Tibial artery (tissue), 4 donors: ENCODE results near the gene SLC6A7.

Source experiments
- DNase-seq, 2 donors: peaks; one replicate each; pipeline ENCODE4 v3.0.0-alpha.2; 2019
- H3K27ac ChIP-seq, 2 donors: fragments of 200-600 bp; sonication (generic) in 1 of 2; 1 replicate in 1 of 2; 2 replicates in 1 of 2; pipeline ENCODE4 v1.5.1; 2018 to 2019; ENCODE audit warnings: mild to moderate bottlenecking in 1 of 2
- H3K27me3 ChIP-seq, 2 donors: fragments of 200-600 bp; sonication (generic) in 1 of 2; one replicate each; pipeline versions ENCODE4 v1.5.1 to v1.6.0; 2016 to 2019
- H3K36me3 ChIP-seq, 3 donors: fragments of 200-600 bp; sonication (generic) in 2 of 3; one replicate each; pipeline ENCODE4 v1.5.1; 2016 to 2019; ENCODE audit warnings: mild to moderate bottlenecking in 2 of 3
- H3K4me1 ChIP-seq, 4 donors: fragments of 200-600 bp; sonication (generic) in 2 of 4; 1 replicate in 3 of 4; 2 replicates in 1 of 4; pipeline ENCODE4 v1.5.1; 2016 to 2019
- H3K4me3 ChIP-seq, 2 donors: fragments of 200-600 bp; sonication (generic) in 1 of 2; 1 replicate in 1 of 2; 2 replicates in 1 of 2; pipeline ENCODE4 v1.5.1; 2018 to 2019; ENCODE audit warnings: mild to moderate bottlenecking in 2 of 2
- H3K9me3 ChIP-seq, 3 donors: fragments of 200-600 bp; sonication (generic) in 1 of 3; one replicate each; pipeline ENCODE4 v1.5.1; 2016 to 2019
- intact Hi-C: fragments of 100-400 bp; cut with DNase I; formaldehyde crosslinking; loops from one replicate; pipeline ENCODE4 v1.15.0; 2023; ENCODE audit warnings: low total_unique reads
- TF ChIP-seq, protein P1 (sequence below), 2 experiments: fragments of 200-600 bp in 1 of 2; fragments of 450-650 bp in 1 of 2; IDR thresholded peaks; one replicate each; pipeline ENCODE4 v1.5.1; 2017 to 2019; ENCODE audit warnings: antibody characterized with exemption in 2 of 2, mild to moderate bottlenecking in 1 of 2, moderate library complexity in 1 of 2

The SLC6A7 gene

DNA sequence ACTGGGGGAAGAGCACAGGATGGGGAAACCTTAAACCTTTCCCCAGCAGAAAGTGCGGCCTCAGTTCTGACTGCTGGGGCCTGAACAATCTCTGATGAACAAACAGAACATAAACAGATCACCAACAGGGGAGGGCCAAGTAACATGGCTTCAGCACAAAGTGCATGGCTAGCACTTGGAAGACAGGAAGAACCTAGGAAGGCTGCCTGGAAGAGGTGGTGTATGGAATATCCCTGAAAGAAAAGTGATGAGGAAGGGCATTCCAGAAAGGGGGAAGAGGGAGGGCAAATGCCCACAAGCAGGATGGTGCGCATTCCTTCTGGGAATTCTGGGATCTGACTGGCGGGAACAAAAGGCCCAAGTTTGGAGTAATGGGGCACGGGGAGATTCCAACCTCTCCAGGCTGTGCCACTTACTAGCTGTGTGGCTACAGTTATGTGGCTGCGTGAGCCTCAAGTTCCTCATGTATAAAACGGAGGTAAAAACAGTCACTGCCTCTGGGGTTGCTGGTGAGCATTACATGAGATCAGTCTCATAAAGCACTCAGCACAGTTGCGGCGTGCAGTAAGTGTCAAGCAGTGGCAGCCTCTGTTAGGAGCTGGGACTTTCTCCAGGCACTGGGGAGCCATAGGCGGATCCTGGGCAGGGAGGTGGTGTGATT is 35.8 kb upstream of the SLC6A7 start:
- intact Hi-C loops: no loop called here
- H3K27me3 ChIP-seq: no peaks in the 10 kb centered on the region
- H3K9me3 ChIP-seq: no peaks in the 10 kb centered on the region
- TF ChIP-seq, protein P1, sequence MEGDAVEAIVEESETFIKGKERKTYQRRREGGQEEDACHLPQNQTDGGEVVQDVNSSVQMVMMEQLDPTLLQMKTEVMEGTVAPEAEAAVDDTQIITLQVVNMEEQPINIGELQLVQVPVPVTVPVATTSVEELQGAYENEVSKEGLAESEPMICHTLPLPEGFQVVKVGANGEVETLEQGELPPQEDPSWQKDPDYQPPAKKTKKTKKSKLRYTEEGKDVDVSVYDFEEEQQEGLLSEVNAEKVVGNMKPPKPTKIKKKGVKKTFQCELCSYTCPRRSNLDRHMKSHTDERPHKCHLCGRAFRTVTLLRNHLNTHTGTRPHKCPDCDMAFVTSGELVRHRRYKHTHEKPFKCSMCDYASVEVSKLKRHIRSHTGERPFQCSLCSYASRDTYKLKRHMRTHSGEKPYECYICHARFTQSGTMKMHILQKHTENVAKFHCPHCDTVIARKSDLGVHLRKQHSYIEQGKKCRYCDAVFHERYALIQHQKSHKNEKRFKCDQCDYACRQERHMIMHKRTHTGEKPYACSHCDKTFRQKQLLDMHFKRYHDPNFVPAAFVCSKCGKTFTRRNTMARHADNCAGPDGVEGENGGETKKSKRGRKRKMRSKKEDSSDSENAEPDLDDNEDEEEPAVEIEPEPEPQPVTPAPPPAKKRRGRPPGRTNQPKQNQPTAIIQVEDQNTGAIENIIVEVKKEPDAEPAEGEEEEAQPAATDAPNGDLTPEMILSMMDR (IDR thresholded peaks at IDR 0.05): peak in 1 of 2 experiments; percentile 15
- peak overlapping the region; percentile 89 to 98 for H3K27ac ChIP-seq
- H3K4me3 ChIP-seq: peak overlapping the region; percentile 71 to 73
- peak in 1 of 2 donors; percentile 60 for DNase-seq
- peaks cover 17 to 33% (median 29%) of the 10 kb centered on the region in 3 donors for H3K36me3 ChIP-seq
- H3K4me1 ChIP-seq: peaks cover 0 to 81% (median 65%) of the 10 kb centered on the region in 4 donors

GRCh38 chr5:150154618-150155128 is 35.2 kb upstream of the SLC6A7 start:
- Histone ChIP-seq H3K36me3 (peaks cover 17 to 33% (median 29%) of the 10 kb centered on the region in 3 donors), H3K4me3 (peak overlapping the region; percentile 71 to 73), H3K27me3 (no peaks in the 10 kb centered on the region), H3K9me3 (no peaks in the 10 kb centered on the region), H3K27ac (peak overlapping the region; percentile 89 to 98), H3K4me1 (peaks cover 0 to 81% (median 65%) of the 10 kb centered on the region in 4 donors)
- intact Hi-C loops: no loop called here
- TF ChIP-seq, protein P1 (IDR thresholded peaks at IDR 0.05): no peak
- no peak for DNase-seq

GRCh38 chr5:150155258-150156026 is 34.4 kb upstream of the SLC6A7 start, which contains the start of gene PDGFRB:
TSS of gene PDGFRB (minus strand) at chr5:150155845. CDS start at chr5:150137047, 18,798 bp downstream.
- peak within 1 kb of the TSS; percentile 71 to 73 for H3K4me3 ChIP-seq
- no peaks in the 10 kb centered on the region for H3K9me3 ChIP-seq
- TF ChIP-seq, protein P1 (IDR thresholded peaks at IDR 0.05): no peak
- H3K4me1 ChIP-seq: peaks cover 0 to 81% (median 65%) of the 10 kb centered on the region in 4 donors
- peak within 1 kb of the TSS; percentile 89 to 98 for H3K27ac ChIP-seq
- H3K27me3 ChIP-seq: no peaks in the 10 kb centered on the region
- intact Hi-C loops: no loop called here
- peaks cover 17 to 28% (median 22%) of the 10 kb centered on the region in 3 donors for H3K36me3 ChIP-seq
- DNase-seq: peak; percentile 97 to 99

- no peaks in the 10 kb centered on the region for H3K9me3 ChIP-seq
- intact Hi-C loops: no loop called here
- DNase-seq: no peak
- peak overlapping the region; percentile 71 to 73 for H3K4me3 ChIP-seq
- peaks cover 17 to 23% (median 18%) of the 10 kb centered on the region in 3 donors for H3K36me3 ChIP-seq
- H3K27me3 ChIP-seq: no peaks in the 10 kb centered on the region
- H3K27ac ChIP-seq: peak overlapping the region; percentile 89 to 98
- H3K4me1 ChIP-seq: peaks cover 0 to 81% (median 65%) of the 10 kb centered on the region in 4 donors
- TF ChIP-seq, protein P1 (IDR thresholded peaks at IDR 0.05): peak in 1 of 2 experiments; percentile 10
These were observed 33.9 kb upstream of the SLC6A7 start for GRCh38 chr5:150156027-150156368.

DNA sequence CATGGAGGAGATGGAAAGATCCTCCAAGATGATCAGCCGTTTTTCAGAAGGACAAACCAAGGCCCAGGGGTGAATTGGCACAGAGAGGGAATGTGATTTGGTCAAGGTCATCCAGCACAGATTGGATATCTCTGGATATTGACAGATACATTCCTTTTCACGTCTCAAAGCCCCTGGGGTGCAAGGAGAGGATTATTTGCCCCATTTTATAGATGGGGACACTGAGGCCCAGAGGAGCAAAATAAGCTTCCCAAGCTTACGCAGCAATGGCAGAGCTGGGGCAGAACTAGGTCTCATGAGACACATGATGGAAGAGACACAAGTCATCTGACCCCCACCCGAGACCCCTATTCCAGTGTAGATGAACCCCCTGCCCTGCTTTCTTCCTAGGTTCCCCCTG is 33.3 kb upstream of the SLC6A7 start:
- no peak for DNase-seq
- H3K9me3 ChIP-seq: no peaks in the 10 kb centered on the region
- no peaks in the 10 kb centered on the region for H3K27me3 ChIP-seq
- intact Hi-C loops: no loop called here
- H3K4me1 ChIP-seq: peaks cover 0 to 81% (median 63%) of the 10 kb centered on the region in 4 donors
- peak overlapping the region; percentile 89 to 98 for H3K27ac ChIP-seq
- H3K4me3 ChIP-seq: peak overlapping the region; percentile 71 to 73
- H3K36me3 ChIP-seq: peaks cover 17 to 23% (median 18%) of the 10 kb centered on the region in 3 donors
- TF ChIP-seq, protein P1 (IDR thresholded peaks at IDR 0.05): no peak
